Psoas muscle (tissue), 8 donors: ENCODE data around the gene PTPRO. TPM values are rescaled to one million over a fixed set of nuclear protein-coding genes. Genes with fewer than 3 reads are reported as not detected.

ENCODE experiments used
- ATAC-seq, 4 donors: fragments of 200-7000 bp; cut with Tn5 transposase; one replicate each; pipeline ENCODE4 v1.9.1; 2020; ENCODE audit warnings: moderate library complexity in 3 of 4, mild to moderate bottlenecking in 2 of 4
- DNase-seq, 2 donors: peaks; one replicate each; pipeline ENCODE4 v3.0.0-alpha.2; 2020
- H3K27ac ChIP-seq: fragments of 200-600 bp; one replicate; pipeline ENCODE4 v1.8.0; 2022
- H3K27me3 ChIP-seq, 3 donors: fragments of 200-600 bp in 1 of 3; one replicate each; pipeline versions ENCODE4 v1.6.1 to v1.8.0; 2013 to 2022; ENCODE audit warnings: low read length in 2 of 3, mild to moderate bottlenecking in 2 of 3, moderate library complexity in 1 of 3; ENCODE audit not compliant: insufficient read depth in 3 of 3
- H3K36me3 ChIP-seq, 2 donors: fragments of 200-600 bp in 1 of 2; one replicate each; pipeline versions ENCODE4 v1.6.1 to v1.8.0; 2013 to 2022; ENCODE audit warnings: low read depth in 1 of 2, mild to moderate bottlenecking in 1 of 2, moderate library complexity in 1 of 2; ENCODE audit not compliant: insufficient read depth in 1 of 2
- H3K4me1 ChIP-seq: fragments of 200-600 bp; one replicate; pipeline ENCODE4 v1.8.0; 2022
- H3K4me3 ChIP-seq: fragments of 200-600 bp; one replicate; pipeline ENCODE4 v1.8.0; 2022; ENCODE audit warnings: mild to moderate bottlenecking
- H3K9me3 ChIP-seq: fragments of 200-600 bp; one replicate; pipeline ENCODE4 v1.8.0; 2022
- CTCF ChIP-seq: fragments of 200-600 bp; IDR thresholded peaks from one replicate; pipeline ENCODE4 v1.8.0; 2022; ENCODE audit warnings: antibody characterized with exemption
- WGBS, 3 donors: extraction: QIAGEN DNeasy Blood & Tissue Kit; methylation state at CpG; one replicate each; pipeline versions ENCODE4 v1.1.6 to v1.1.7; 2013; 5-methylcytosine and 5-hydroxymethylcytosine counted together
- intact Hi-C, 2 donors: fragments of 100-400 bp; cut with DNase I; formaldehyde crosslinking; loops; one replicate each; pipeline versions ENCODE4 v1.11.0 to v1.14.2; 2022
- polyA plus RNA-seq, 3 donors: library from polyadenylated mRNA; stranded (reverse); fragments of 200-250 nt; gene quantifications; one replicate each; pipeline ENCODE4 v1.2.3, GENCODE V29; 2013
- total RNA-seq, 4 donors: library from RNA; stranded (reverse); fragmentation: NEBNext Ultra II Directional in 2 of 4; extraction: Animal tissue kit (Norgen Biotek cat#: 25700) in 2 of 4; gene quantifications; one replicate each; pipeline versions ENCODE4 v1.2.1 to v1.2.4, GENCODE V29; 2021 to 2023
- donor health status: healthy with polysubstance abuse.
- donor health status: DM: no; HTN: no; CAD: no; lungs with moderate emphysema.
- donor health status: Bipolar disorder and iron deficiency.
- donor health status: healthy.
- donor health status: DM: yes; HTN: yes; CAD: no.
- donor health status: DM: no; HTN: no; CAD: no.
- donor health status: DM: no; HTN: no; CAD: no.
- donor health status: DM: yes; HTN: yes; CAD: no.

PTPRO gene
- total and polyA plus RNA-seq, 7 donors: 0.21 to 2.3 (median 0.45) TPM

GRCh38 chr12:15474766-15475165 lies 152.5 kb downstream of the PTPRO start:
- H3K27me3 ChIP-seq: peaks cover 0 to 3% (median 0%) of the 10 kb centered on the region in 3 donors
- intact Hi-C loops: no loop called here
- H3K36me3 ChIP-seq: no peaks in the 10 kb centered on the region
- 20 to 44% (median 22%) methylated on average over 6 of the region's 6 CpGs for WGBS, 3 donors
- no peaks in the 10 kb centered on the region for H3K9me3 ChIP-seq
- ATAC-seq (no peak), DNase-seq (no peak)
- no peak overlapping the region for H3K27ac ChIP-seq
- no peaks in the 10 kb centered on the region for H3K4me1 ChIP-seq
- no peak for TF ChIP-seq CTCF
- H3K4me3 ChIP-seq: no peak overlapping the region

- no peak for TF ChIP-seq CTCF
- intact Hi-C loops: no loop called here
- 58 to 76% (median 66%) methylated on average over 1 of the region's 1 CpG for whole genome bisulfite sequencing, 3 donors
- H3K4me1 ChIP-seq: no peaks in the 10 kb centered on the region
- no peak for DNase-seq
- no peak overlapping the region for H3K27ac ChIP-seq
- H3K27me3 ChIP-seq: no peaks in the 10 kb centered on the region
- H3K36me3 ChIP-seq: no peaks in the 10 kb centered on the region
- H3K9me3 ChIP-seq: no peaks in the 10 kb centered on the region
- ATAC-seq: no peak
- H3K4me3 ChIP-seq: no peak overlapping the region
Measured at GRCh38 chr12:15477761-15478160, 155.5 kb downstream of the PTPRO start.

- Histone ChIP-seq H3K27ac (no peak overlapping the region), H3K27me3 (no peaks in the 10 kb centered on the region), H3K9me3 (no peaks in the 10 kb centered on the region), H3K4me1 (no peaks in the 10 kb centered on the region), H3K36me3 (no peaks in the 10 kb centered on the region), H3K4me3 (no peak overlapping the region)
- ATAC-seq (no peak), DNase-seq (no peak)
- no peak for TF ChIP-seq CTCF
- intact Hi-C loops: no loop called here
- WGBS, 3 donors: 68 to 76% (median 69%) methylated on average over 2 of the region's 2 CpGs
Measured at GRCh38 chr12:15481846-15482245, 159.5 kb downstream of the PTPRO start.

- ATAC-seq (no peak), DNase-seq (no peak)
- Histone ChIP-seq H3K4me1 (no peaks in the 10 kb centered on the region), H3K27me3 (no peaks in the 10 kb centered on the region), H3K9me3 (no peaks in the 10 kb centered on the region), H3K4me3 (no peak overlapping the region), H3K27ac (no peak overlapping the region), H3K36me3 (no peaks in the 10 kb centered on the region)
- no peak for TF ChIP-seq CTCF
- intact Hi-C loops: no loop called here
- WGBS, 3 donors: 59 to 71% (median 66%) methylated on average over 3 of the region's 3 CpGs
Measured at GRCh38 chr12:15485466-15485865, 163.2 kb downstream of the PTPRO start.

- WGBS, 3 donors: 85 to 89% (median 86%) methylated on average over 6 of the region's 6 CpGs
Measured at GRCh38 chr12:15486859-15487258, 164.6 kb downstream of the PTPRO start.

More at GRCh38 chr12:15486859-15487258, 164.6 kb downstream of the PTPRO start:
- no peak for TF ChIP-seq CTCF
- no peaks in the 10 kb centered on the region for H3K36me3 ChIP-seq
- H3K9me3 ChIP-seq: no peaks in the 10 kb centered on the region
- H3K4me3 ChIP-seq: no peak overlapping the region
- no peak for DNase-seq
- no peak for ATAC-seq
- intact Hi-C loops: no loop called here
- no peaks in the 10 kb centered on the region for H3K27me3 ChIP-seq
- H3K4me1 ChIP-seq: no peaks in the 10 kb centered on the region
- H3K27ac ChIP-seq: no peak overlapping the region
